Stomach smooth muscle (tissue), 2 donors: ENCODE data around the gene RAB43.
A peak's percentile ranks its signal among the peaks of the same experiment; 100 is the strongest.
"Not testable (repeated sequence)": the region's sequence is repeated elsewhere in the genome, so short reads cannot be mapped to it uniquely, and the experiment has no call there.

Experiments
- H3K27ac ChIP-seq: one replicate; pipeline ENCODE4 v1.7.0; 2013; ENCODE audit warnings: mild to moderate bottlenecking, low read length, inconsistent platforms
- H3K27me3 ChIP-seq, 2 donors: one replicate each; pipeline ENCODE4 v1.7.0; 2013; ENCODE audit warnings: low read length in 2 of 2; ENCODE audit not compliant: insufficient read depth in 2 of 2, control insufficient read depth in 1 of 2
- H3K36me3 ChIP-seq, 2 donors: one replicate each; pipeline ENCODE4 v1.7.0; 2013; ENCODE audit warnings: low read length in 2 of 2; ENCODE audit not compliant: control insufficient read depth in 2 of 2, insufficient read depth in 2 of 2
- H3K4me1 ChIP-seq: one replicate; pipeline ENCODE4 v1.7.0; 2013; ENCODE audit warnings: low read length; ENCODE audit not compliant: control insufficient read depth, insufficient read depth
- H3K4me3 ChIP-seq, 2 donors: one replicate each; pipeline ENCODE4 v1.7.0; 2013; ENCODE audit warnings: low read length in 2 of 2
- H3K9ac ChIP-seq, 2 donors: one replicate each; pipeline ENCODE4 v1.7.0; 2013; ENCODE audit warnings: low read length in 2 of 2, mild to moderate bottlenecking in 1 of 2
- H3K9me3 ChIP-seq, 2 donors: one replicate each; pipeline ENCODE4 v1.7.0; 2013; ENCODE audit warnings: low read length in 2 of 2; ENCODE audit not compliant: control insufficient read depth in 2 of 2
- donor health status: healthy.
- donor health status: Pancreatic carcinoma.

RAB43 gene

DNA sequence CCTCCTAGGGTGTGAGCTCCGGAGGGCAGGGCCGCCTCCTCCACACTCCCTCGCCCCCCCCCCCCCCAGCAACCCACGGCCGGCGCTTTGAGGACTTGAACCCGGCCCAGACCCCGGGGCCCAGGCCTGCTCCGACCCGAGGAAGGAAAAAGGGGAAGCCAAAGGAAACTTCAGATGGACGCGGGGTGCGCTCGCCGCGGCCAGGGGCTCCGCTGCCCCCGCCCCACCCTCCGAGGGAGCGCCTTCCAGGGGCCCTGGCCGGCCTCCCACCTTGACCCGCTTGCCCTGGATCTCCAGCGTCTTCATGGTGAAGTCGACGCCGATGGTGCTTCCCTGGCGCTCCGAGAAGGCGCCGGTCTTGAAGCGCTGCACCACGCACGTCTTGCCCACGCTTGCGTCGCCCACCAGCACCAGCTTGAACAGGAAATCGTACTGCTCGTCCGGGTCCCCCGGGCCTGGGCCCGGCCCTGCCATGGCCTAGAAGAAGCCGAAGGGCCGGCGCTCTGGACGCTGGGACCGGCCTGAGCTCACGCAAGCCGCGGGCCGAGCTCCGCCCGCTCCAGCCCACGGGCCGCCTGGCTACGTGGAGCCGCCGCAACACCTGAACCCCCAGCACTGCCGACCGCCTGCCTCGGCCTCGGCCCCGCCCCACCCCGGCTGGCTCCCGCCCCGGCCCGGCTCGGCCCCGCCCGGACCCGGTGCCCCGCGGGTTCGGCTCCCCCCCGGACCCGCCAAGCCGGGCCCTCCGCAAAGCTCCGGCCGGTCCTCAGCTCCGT is 400 bp downstream of the RAB43 start:
- peaks cover 32% of the 10 kb centered on the region for H3K4me1 ChIP-seq
- peak overlapping the region; percentile 74 to 76 for H3K9ac ChIP-seq
- H3K4me3 ChIP-seq: peak overlapping the region; percentile 64 to 86
- H3K36me3 ChIP-seq: peaks cover 0 to 2% of the 10 kb centered on the region in 2 donors
- H3K27me3 ChIP-seq: no peaks in the 10 kb centered on the region
- no peaks in the 10 kb centered on the region for H3K9me3 ChIP-seq
- H3K27ac ChIP-seq: peak overlapping the region; percentile 80

DNA sequence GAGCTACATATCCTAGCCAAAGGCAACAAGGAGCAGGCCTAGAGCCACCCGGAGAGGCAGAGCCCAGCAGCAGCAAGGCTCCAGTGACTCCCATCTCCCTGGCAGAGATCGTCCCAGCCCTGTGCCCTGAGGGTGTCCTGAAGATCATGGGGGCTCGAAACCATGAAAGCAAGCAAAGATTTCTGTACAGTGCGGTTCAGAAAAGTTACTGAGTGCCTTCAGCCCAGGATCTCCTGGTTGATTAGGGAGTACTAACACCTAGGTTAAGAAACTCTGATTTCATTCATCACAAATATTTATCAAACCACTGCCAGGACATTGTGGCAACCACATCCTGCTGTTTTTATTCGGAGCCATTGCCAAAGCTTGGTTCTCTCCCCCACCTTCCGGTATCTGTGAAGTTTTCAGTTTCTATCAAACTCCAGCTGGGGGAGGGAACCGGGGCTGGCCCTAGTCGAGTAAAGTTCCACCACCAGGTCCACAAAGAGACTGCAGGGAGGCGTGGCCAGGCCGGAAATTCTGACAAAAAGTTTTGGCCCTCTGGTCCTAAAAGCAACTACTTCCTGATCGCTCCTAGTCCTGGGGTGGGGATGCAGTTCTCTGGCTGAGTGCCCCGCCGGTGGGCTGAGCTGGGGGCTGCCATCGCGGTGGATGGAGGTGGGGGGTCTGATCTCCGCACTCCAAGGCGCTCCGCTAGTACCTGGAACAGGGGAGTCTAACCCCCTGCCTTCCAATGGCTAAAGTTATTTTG is 1.2 kb downstream of the RAB43 start:
- Histone ChIP-seq H3K9ac (peak overlapping the region; percentile 74 to 76), H3K9me3 (no peaks in the 10 kb centered on the region), H3K4me3 (peak overlapping the region; percentile 64 to 86), H3K36me3 (peaks cover 0 to 2% of the 10 kb centered on the region in 2 donors), H3K4me1 (peaks cover 32% of the 10 kb centered on the region), H3K27ac (peak overlapping the region; percentile 80), H3K27me3 (no peaks in the 10 kb centered on the region)

DNA sequence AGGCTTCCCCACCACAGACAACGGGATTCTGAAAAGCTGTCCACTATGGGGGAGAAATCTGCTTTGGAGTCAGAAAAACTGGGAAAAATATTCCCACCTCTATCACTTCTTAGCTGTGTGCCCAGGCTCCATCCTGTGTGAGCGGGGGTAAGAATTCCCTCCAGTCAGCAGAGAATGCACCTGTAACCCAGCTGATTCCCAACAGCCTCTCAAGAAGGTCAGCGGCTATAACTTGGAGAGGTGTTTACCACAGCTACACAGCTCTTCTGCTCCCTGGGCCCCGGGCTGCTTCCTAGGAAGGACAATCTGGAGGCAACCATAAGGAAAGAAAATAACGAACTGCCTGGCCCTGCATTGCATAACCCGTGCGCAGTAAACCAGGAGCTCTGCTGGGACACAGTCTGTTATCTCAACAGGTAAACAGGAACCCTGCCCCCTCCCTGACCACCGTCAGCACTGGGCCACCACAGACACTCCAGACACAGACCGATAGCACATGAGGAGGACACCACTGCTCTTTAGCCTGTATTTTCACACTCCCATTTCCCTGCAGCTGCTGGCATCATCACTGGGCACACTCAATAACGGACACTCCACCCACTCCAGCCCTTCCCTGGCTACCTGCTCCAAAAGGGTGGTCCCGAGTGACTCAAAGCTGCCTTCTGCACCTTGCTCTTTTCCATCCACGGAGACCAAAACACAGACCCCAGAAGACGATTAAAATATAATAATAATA is 2.1 kb downstream of the RAB43 start:
- Histone ChIP-seq H3K9me3 (no peaks in the 10 kb centered on the region), H3K9ac (peak overlapping the region in 1 of 2 donors; percentile 64), H3K27ac (peak overlapping the region; percentile 80), H3K4me1 (peaks cover 32% of the 10 kb centered on the region), H3K36me3 (peaks cover 0 to 2% of the 10 kb centered on the region in 2 donors), H3K27me3 (no peaks in the 10 kb centered on the region), H3K4me3 (peak overlapping the region; percentile 5 to 86)

DNA sequence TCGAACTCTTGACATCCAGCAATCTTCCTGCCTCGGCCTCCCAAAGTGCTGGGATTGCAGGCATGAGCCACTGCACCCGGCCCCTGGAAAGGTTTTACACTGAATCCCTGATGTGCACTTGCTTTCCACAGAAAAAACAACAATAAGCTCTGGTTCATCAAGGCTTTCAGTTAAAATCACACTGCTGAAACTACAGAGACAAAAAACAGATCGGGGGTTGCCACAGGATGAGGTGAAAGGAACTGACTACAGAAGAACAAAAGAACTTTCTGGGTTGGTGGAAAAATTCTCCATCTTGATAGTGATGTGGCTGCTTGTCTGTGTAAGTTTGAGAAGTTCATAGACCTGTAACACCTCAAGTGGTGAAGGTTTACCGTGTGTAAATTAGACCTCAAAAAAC is 2.9 kb downstream of the RAB43 start:
- Histone ChIP-seq H3K36me3 (peaks cover 0 to 2% of the 10 kb centered on the region in 2 donors), H3K4me3 (peak overlapping the region in 1 of 2 donors; percentile 22), H3K9me3 (no peaks in the 10 kb centered on the region), H3K27ac (peak overlapping the region; percentile 18), H3K4me1 (peaks cover 32% of the 10 kb centered on the region), H3K27me3 (no peaks in the 10 kb centered on the region), H3K9ac (no peak overlapping the region)

DNA sequence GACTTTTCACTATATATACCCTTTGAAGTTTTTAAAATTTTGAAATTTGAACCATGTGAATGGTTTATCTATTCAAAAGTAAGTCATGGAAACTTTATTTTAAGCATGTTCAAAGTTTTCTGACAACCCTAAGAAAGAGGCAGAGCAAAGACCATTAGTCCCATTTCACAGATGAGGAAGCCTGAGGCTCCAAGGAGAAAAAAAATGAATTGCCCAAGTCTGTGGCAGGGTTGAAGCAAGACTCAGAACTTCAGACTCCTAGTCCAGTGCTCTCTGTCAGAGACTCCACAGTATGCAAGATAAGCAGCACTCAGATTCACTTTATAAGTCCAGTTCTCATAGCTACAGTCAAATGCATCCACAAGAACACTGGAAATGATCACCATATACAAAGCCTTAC is 4.5 kb downstream of the RAB43 start:
- Histone ChIP-seq H3K36me3 (peaks cover 0 to 4% of the 10 kb centered on the region in 2 donors), H3K4me1 (peaks cover 26% of the 10 kb centered on the region), H3K9me3 (no peaks in the 10 kb centered on the region), H3K27me3 (no peaks in the 10 kb centered on the region), H3K27ac (no peak overlapping the region), H3K4me3 (no peak overlapping the region), H3K9ac (no peak overlapping the region)

DNA sequence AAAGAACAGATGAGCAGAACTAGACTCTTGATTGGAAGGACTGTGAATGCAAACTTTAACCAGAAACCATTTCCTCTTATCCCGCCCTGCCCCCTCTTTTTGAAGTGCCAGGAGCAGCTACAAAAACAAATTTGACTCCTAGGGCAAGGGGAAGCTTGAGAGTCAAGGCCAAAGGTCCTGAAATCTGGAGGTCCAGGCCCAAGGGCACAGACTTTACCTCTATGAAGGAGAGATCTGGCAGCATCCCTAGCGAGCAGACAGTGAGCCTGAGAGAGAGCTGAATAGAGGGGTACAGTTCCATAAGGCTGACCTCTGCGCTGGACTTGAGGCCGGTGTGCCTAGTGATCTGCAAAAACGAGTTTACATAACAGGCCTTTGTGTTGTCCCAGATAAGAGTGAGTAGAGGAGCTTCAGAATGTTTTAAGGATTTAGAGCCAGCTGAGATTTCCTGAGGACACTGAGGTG is 5.1 kb downstream of the RAB43 start:
- Histone ChIP-seq H3K9me3 (no peaks in the 10 kb centered on the region), H3K4me1 (peaks cover 26% of the 10 kb centered on the region), H3K27ac (peak overlapping the region; percentile 41), H3K9ac (peak overlapping the region in 1 of 2 donors; percentile 21), H3K27me3 (no peaks in the 10 kb centered on the region), H3K4me3 (no peak overlapping the region), H3K36me3 (peaks cover 0 to 4% of the 10 kb centered on the region in 2 donors)

DNA sequence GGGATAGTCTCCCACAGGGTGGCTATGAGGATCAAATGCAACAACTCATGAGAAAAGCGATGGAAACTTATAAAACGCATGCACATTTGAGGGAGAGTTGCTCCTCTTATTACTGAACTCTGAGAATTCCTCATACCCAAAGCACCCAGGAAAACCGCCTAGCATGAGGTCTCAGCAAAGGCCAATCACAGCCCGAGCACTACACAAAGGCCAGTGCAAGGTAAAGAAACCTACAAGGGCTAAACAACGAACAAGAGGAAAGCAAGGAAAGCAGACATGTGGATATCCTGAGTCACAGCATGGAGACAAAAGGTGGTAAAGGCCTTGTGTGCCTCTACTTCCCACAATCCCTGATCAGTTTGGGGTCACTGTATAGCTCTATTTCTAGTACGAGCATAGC is 7.1 kb downstream of the RAB43 start:
- no peaks in the 10 kb centered on the region for H3K27me3 ChIP-seq
- H3K4me3 ChIP-seq: no peak overlapping the region
- no peaks in the 10 kb centered on the region for H3K9me3 ChIP-seq
- peaks cover 0 to 4% of the 10 kb centered on the region in 2 donors for H3K36me3 ChIP-seq
- H3K27ac ChIP-seq: no peak overlapping the region
- peak overlapping the region in 1 of 2 donors; percentile 21 for H3K9ac ChIP-seq
- H3K4me1 ChIP-seq: peaks cover 11% of the 10 kb centered on the region

DNA sequence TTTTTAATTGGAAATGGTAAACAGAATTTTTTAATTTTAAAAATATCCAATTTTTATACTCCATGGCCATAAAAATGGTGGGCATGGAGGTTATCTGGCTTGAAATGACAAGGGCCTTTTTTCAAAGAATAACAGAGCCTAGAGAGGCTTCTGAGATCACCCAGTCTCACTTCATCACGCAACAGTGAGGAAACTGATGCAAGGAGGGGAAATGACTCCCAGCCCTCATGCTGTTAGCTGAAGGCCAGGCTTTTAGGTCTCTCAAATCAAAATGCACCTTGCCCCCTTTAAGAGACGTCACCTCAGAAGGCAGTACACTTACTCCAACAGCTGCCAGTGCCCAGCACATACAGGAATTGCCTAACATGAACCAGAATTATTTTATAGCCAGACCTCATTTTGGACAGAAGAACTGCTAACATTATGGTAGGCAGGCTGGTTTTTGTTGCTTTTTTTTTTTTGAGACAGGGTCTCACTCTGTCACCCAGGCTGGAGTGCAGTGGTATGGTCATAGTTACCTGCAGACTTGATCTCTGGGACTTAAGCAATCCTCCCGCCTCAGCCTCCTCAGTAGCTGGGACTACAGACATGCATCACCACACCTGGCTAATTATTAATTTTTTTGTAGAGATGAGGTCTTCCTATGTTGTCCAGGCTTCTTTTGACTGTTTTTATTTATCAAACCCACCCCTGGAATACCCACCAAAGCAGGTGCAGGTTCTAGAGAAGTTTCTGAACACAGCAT is 9.1 kb downstream of the RAB43 start:
- H3K9ac ChIP-seq: no peak overlapping the region
- H3K36me3 ChIP-seq: peaks cover 0 to 7% of the 10 kb centered on the region in 2 donors
- no peaks in the 10 kb centered on the region for H3K4me1 ChIP-seq
- no peak overlapping the region for H3K4me3 ChIP-seq
- no peak overlapping the region for H3K27ac ChIP-seq
- no peaks in the 10 kb centered on the region for H3K9me3 ChIP-seq
- no peaks in the 10 kb centered on the region for H3K27me3 ChIP-seq

DNA sequence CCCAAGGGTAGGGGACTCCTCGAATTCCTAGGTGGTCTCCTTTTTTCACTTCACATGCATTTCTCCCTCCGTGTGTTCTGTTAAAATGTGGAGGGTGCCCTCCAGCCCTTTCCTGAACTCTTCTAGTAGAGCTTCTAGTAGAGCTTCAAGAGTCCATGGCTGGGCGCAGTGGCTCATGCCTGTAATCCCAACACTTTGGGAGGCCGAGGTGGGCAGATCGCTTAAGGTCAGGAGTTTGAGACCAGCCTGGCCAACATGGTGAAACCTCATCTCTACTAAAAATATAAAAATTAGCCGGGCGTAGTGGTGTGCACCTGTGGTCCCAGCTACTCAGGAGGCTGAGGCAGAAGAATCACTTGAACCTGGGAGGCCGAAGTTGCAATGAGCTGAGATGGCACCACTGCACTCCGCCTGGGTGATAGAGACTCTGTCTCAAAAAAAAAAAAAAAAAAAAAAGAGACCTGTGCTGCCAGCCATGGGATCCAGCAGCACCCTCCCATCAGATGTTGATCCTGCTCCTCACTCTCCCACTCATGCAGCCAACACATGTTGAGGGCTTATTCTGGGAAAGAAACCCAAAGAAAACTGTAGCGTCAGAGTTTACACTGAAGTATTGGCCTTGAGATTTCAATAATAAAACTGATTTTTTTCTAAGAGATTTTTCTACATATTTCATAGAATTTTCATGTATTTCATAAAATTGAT is 10.4 kb downstream of the RAB43 start:
- H3K9me3 ChIP-seq, H3K4me3 ChIP-seq, H3K4me1 ChIP-seq, H3K27ac ChIP-seq, H3K27me3 ChIP-seq, H3K9ac ChIP-seq: not testable (repeated sequence)
- peaks cover 0 to 12% of the 10 kb centered on the region in 2 donors for H3K36me3 ChIP-seq
